Pancreas (tissue), 10 donors: Measurements from ENCODE around the gene CTDP1. TPM values are rescaled to one million over a fixed set of nuclear protein-coding genes. Genes with fewer than 3 reads are reported as not detected.

Experiments
- ATAC-seq, 4 donors: fragments of 200-7000 bp; cut with Tn5 transposase; one replicate each; pipeline versions ENCODE4 v1.8.0 to v1.9.1; 2020; ENCODE audit warnings: mild to moderate bottlenecking in 4 of 4, moderate library complexity in 4 of 4
- DNase-seq, 6 donors: peaks; one replicate each; pipeline ENCODE4 v3.0.0-alpha.2; 2020
- FAIRE-seq: peaks from 2 replicates; lab custom pipeline; 2012; peaks lifted over from hg19 to GRCh38; lab: Jason Lieb, UNC
- H3K27ac ChIP-seq, 4 donors: fragments of 200-600 bp; sonication (generic); 1 replicate in 3 of 4; 2 replicates in 1 of 4; pipeline versions ENCODE4 v1.5.0 to v1.8.0; 2020
- H3K27me3 ChIP-seq, 4 donors: fragments of 200-600 bp; one replicate each; pipeline ENCODE4 v1.8.0; 2021
- H3K36me3 ChIP-seq, 3 donors: fragments of 200-600 bp; sonication (generic) in 1 of 3; one replicate each; pipeline versions ENCODE4 v1.5.0 to v1.8.0; 2020 to 2021
- H3K4me1 ChIP-seq, 3 donors: fragments of 200-600 bp; one replicate each; pipeline ENCODE4 v1.8.0; 2021
- H3K4me3 ChIP-seq, 4 donors: fragments of 200-600 bp; sonication (generic) in 2 of 4; one replicate each; pipeline versions ENCODE4 v1.5.0 to v1.8.0; 2020 to 2021
- H3K9me3 ChIP-seq, 4 donors: fragments of 200-600 bp; one replicate each; pipeline ENCODE4 v1.8.0; 2021
- CTCF ChIP-seq, 4 donors: fragments of 200-600 bp; sonication (generic) in 3 of 4; IDR thresholded peaks; one replicate each; pipeline versions ENCODE4 v1.5.0 to v1.8.0; 2021; ENCODE audit warnings: antibody characterized with exemption in 4 of 4
- WGBS, 2 donors: extraction: QIAGEN DNeasy Blood & Tissue Kit; methylation state at CpG; one replicate each; pipeline ENCODE4 v1.1.7; 2013; 5-methylcytosine and 5-hydroxymethylcytosine counted together
- intact Hi-C, 3 donors: fragments of 100-400 bp; cut with DNase I; formaldehyde crosslinking; loops; one replicate each; pipeline versions ENCODE4 v1.11.1 to v1.14.2; 2022
- polyA plus RNA-seq, 2 donors: library from polyadenylated mRNA; stranded (reverse); fragments of 200-250 nt; gene quantifications; one replicate each; pipeline ENCODE4 v1.2.3, GENCODE V29; 2013
- total RNA-seq, 6 donors: library from RNA; stranded (reverse); fragmentation: NEBNext Ultra II Directional in 4 of 6; extraction: Animal tissue kit (Norgen Biotek cat#: 25700) in 4 of 6; gene quantifications; one replicate each; pipeline versions ENCODE4 v1.2.1 to v1.2.4, GENCODE V29; 2021 to 2023
- donor health status: healthy with polysubstance abuse.
- donor health status: DM: no; HTN: no; CAD: no; lungs with moderate emphysema.
- donor health status: DM: no; HTN: no; CAD: no.
- donor health status: control.
- donor health status: control.
- donor health status: Bipolar disorder and iron deficiency.
- donor health status: DM: yes; HTN: yes; CAD: no.
- donor health status: DM: no; HTN: no; CAD: no.
- donor health status: DM: no; HTN: no; CAD: no.
- donor health status: DM: yes; HTN: yes; CAD: no.

CTDP1 gene
- total RNA-seq (10 to 100 TPM in 4 of 6 donors, 1 to 10 TPM in 2; 9.8 to 13.8 (median 10.2) TPM), polyA plus RNA-seq (10 to 100 TPM; 12.5 to 14.4 TPM)

GRCh38 chr18:79679552-79680099, at the start of gene CTDP1:
TSS of gene CTDP1 (plus strand) at chr18:79679803. CDS start at chr18:79679948, 145 bp downstream.
- peak within 1 kb of the TSS; percentile 48 to 99 (median 89) for H3K4me3 ChIP-seq
- no peak for FAIRE-seq
- TF ChIP-seq CTCF (IDR thresholded peaks at IDR 0.05), result no peak
- no peaks in the 10 kb centered on the region for H3K9me3 ChIP-seq
- H3K4me1 ChIP-seq, result peaks cover 6 to 34% (median 14%) of the 10 kb centered on the region in 3 donors
- ATAC-seq, result peak; percentile 74 to 87 (median 84)
- peak within 1 kb of the TSS; percentile 98 to 99 (median 98) for H3K27ac ChIP-seq
- DNase-seq, result peak; percentile 86 to 97 (median 92)
- intact Hi-C loops, result no loop called here
- H3K27me3 ChIP-seq, result no peaks in the 10 kb centered on the region
- H3K36me3 ChIP-seq, result no peaks in the 10 kb centered on the region
- WGBS, 2 donors, result 0% methylated on average over 58 to 88 of the region's 88 CpGs

- WGBS, 2 donors, result 75 to 81% methylated on average over 36 of the region's 36 CpGs
- H3K36me3 ChIP-seq, result no peaks in the 10 kb centered on the region
- TF ChIP-seq CTCF (IDR thresholded peaks at IDR 0.05), result no peak
- FAIRE-seq (no peak), DNase-seq (no peak), ATAC-seq (no peak)
- intact Hi-C loops, result no loop called here
- no peak overlapping the region for H3K27ac ChIP-seq
- no peaks in the 10 kb centered on the region for H3K4me1 ChIP-seq
- H3K9me3 ChIP-seq, result no peaks in the 10 kb centered on the region
- no peak overlapping the region for H3K4me3 ChIP-seq
- peaks cover 0 to 3% (median 0%) of the 10 kb centered on the region in 4 donors for H3K27me3 ChIP-seq
Measured at GRCh38 chr18:79630281-79631095, 49.1 kb upstream of the CTDP1 start.

GRCh38 chr18:79631096-79631507, 48.5 kb upstream of the CTDP1 start:
- H3K36me3 ChIP-seq, result no peaks in the 10 kb centered on the region
- H3K27ac ChIP-seq, result no peak overlapping the region
- H3K4me3 ChIP-seq, result no peak overlapping the region
- peaks cover 0 to 3% (median 0%) of the 10 kb centered on the region in 4 donors for H3K27me3 ChIP-seq
- TF ChIP-seq CTCF (IDR thresholded peaks at IDR 0.05), result no peak
- DNase-seq (no peak), FAIRE-seq (no peak), ATAC-seq (no peak)
- H3K9me3 ChIP-seq, result no peaks in the 10 kb centered on the region
- intact Hi-C loops, result no loop called here
- 83 to 90% methylated on average over 21 of the region's 21 CpGs for WGBS, 2 donors
- no peaks in the 10 kb centered on the region for H3K4me1 ChIP-seq

- DNase-seq (peak in 1 of 6 donors; percentile 30), FAIRE-seq (no peak), ATAC-seq (no peak)
- no peaks in the 10 kb centered on the region for H3K36me3 ChIP-seq
- H3K27ac ChIP-seq, result no peak overlapping the region
- H3K4me1 ChIP-seq, result no peaks in the 10 kb centered on the region
- no peaks in the 10 kb centered on the region for H3K9me3 ChIP-seq
- 78 to 79% methylated on average over 12 of the region's 12 CpGs for WGBS, 2 donors
- H3K4me3 ChIP-seq, result no peak overlapping the region
- TF ChIP-seq CTCF (IDR thresholded peaks at IDR 0.05), result no peak
- intact Hi-C loops, result no loop called here
- peaks cover 0 to 3% (median 0%) of the 10 kb centered on the region in 4 donors for H3K27me3 ChIP-seq
Measured at GRCh38 chr18:79631761-79632446, 47.7 kb upstream of the CTDP1 start.
